GM18861 (cell line): ENCODE measurements around the gene IFNLR1.

Source experiments
- ATAC-seq: cut with Tn5 transposase; IDR thresholded peaks from one replicate; pipeline ENCODE4 v1.9.1; 2021; ENCODE audit not compliant: unreplicated experiment

Gene IFNLR1

DNA sequence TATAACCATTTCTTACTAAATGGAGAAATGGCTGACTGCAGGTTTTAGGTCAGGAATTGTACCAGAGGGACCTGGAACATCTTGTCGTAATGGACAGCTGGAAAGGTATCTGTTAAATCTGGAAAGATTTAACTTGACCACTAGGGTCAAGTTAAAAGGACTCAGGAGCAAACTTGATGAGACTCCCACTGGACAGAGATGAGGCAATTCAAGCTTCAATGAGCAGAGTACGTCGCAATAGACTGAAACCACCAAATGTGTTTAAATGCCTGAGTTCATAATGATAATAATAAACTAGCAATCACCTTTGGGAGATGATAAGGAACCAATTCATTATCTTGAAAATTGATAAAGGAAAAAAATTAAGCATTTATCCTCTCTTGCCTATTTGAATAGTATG, 8.7 kb downstream of the IFNLR1 start:
- ATAC-seq, result no peak

DNA sequence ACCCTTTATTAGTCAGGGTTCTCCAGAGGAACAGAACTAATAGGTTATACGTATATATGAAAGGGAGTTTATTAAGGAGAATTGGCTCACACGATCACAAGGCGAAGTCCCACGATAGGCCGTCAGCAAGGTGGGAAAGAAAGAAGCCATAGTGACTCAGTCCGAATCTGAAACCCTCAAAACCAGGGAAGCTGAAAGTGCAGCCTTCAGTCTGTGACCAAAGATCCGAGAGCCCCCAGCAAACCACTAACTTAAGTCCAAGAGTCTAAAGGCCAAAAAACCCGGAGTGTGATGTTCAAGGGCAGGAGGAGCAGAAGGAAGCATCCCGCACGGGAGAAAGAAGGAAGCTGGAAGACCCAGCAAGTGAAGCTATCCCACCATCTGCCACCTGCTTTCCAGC, 9.9 kb downstream of the IFNLR1 start:
- ATAC-seq, result no peak

DNA sequence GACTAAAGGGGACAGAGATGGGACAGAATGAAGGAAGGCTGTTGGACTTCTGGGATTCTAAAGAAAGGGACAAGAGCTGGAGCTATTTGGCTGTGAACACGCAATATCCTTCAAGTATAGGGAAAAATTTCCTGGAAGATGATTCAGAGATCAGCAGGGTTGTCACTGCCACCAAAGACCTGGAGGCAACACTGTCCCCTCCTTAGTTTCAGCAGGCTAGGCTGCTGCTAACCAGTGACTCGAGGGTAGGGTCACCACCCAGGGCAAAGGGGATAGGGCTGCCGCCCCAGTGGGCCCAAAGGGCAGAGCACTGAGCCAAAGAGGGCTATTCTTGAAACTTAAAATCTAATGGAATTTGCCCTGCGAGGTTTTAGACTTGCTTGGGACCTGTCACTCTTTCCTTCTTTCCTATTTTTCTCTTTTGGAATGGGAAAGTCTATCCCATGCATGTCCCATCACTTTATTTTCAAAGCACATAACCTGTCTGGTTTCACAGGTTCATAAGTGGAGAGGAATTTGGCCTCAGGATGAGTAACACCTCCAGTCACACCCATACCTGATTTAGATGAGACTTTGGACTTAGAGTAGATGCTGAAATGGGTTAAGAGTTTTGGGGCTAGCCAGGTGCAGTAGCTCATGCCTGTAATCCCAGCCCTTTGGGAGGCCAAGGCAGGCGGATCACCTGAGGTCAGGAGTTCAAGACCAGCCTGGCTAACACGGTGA, 11.9 kb downstream of the IFNLR1 start:
- ATAC-seq, result no peak

DNA sequence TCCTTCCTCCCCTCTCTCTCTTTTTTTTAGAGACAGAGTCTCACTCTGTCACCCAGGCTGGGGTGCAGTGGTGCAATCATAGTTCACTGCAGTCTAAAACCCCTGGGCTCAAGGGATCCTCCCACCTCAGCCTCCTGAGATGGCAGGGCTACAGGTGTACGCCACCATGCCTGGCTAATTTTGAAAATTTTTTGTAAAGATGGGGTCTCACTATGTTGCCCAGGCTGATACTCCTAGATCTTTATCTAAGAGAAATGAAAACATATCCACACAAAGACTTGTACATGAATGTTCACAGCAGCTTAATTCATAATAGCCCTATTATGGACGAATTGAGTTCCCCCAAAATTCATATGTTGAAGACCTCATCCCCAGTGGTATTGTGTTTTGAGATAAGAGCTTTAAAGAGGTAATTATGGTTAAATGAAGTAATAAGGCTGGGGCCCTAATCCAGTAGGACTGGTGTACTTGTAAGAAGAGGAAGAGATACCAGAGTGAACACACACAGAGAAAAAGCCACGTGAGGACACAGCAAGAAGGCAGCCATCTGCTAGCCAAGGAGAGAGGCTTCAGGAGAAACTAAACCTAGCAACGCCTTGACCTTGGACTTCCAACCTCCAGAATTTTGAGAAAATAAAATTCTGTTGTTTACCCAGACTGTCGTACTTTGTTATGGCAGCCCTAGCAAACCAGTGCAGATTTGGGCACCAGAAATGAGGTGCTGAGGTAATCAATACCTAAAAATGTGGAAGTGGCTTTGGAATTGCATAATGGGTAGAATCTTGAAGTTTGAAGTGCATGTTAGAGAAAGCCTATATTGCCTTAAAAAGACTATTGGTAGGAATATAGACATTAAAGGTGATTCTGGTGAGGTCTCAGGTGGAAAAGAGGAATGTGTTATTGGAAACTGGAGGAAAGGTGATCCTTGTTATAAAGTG, 13.2 kb downstream of the IFNLR1 start:
- ATAC-seq, result no peak

DNA sequence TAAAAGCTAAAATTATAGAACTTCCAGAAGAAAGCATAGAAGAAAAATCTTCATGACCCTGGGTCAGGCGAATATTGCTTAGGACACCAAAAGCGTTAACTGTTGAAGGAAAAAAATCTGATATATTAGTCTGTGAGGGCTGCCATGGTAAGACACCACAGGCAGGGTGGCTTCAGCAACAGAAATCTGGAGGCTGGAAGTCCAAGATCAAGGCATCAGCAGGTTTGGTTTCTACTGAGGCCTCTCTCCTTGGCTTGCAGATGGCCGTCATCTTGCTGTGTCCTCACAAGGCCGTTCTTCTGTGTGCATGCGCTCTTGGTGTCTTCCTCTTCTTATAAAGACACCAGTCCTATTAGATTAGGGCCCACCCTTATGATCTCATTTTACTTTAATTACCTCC, 14.5 kb downstream of the IFNLR1 start:
- ATAC-seq, result no peak

DNA sequence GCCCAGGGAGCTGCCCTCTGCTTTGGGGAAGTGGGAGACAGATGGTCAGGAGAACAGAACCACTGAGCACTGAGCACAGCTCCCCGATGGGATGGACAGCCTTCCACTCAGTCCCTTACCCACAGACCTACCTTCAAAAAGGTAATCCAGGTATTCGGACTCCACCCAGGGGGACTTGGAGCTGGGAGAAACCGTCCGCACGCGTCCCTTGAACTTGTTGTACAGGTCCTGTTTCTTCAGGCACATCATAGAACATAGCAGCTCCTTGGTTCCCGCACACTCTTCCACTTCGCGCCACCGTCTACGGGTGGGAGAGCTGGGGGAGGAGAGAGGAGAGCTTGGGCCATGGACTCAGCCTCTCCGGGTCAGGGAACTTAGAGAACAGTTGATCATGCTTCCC, 17.8 kb downstream of the IFNLR1 start:
- no peak for ATAC-seq

DNA sequence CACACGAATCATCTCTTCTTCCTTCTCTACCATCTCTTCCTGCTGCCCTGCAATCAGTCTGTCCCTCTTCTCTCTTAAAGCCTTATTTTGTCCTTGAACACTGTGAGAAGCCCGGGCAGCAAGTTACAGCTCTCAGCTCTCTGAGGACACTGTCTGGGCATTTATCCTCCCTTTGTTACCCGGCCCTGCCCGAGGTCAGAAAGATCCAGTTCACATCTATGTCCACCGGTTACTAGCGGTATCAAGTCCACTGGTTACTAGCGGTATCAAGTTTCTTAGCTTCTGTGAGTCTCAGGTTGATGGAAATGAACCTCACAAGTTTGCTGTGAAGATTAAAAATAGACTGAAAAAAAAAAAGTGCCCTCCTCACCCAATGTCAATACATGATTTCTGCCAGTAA, 18.8 kb downstream of the IFNLR1 start:
- no peak for ATAC-seq

DNA sequence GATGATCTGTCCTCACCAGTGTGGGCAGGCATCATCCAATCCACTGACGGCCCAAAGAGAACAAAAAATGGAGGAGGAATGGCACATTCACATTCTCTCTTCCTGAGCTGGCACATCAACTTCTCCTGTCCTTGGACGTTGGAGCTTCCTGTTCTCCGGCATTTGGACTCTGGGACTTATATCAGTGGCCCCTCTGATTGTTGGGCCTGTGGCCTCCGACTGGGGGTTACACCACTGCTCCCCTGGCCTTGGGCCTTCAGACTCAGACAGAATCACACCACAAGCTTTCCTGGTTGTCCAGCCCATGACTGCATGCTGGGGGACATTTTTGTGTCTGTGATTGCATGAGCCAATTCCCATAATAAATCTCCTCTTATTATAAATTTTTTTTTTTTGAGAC, 20.1 kb downstream of the IFNLR1 start:
- ATAC-seq, result no peak

DNA sequence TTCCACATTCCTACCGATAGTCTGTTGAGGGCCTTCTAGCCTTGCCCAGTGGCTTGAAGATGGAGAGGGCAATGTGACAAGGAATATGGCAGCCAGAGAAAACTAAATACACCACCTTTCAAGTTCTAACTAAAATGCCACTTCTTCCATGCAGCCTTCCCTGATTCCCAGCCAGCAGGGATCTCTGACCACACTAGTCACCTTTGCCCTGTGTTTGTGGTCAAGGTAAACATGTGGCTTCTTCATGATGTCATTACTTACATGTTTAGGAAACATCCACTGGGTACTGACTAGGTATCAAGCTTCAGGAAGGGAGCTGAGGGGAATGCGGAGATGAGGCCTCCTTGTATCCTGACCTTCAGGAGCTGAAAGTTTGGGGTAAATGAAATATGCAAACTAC, 21.6 kb downstream of the IFNLR1 start:
- no peak for ATAC-seq

DNA sequence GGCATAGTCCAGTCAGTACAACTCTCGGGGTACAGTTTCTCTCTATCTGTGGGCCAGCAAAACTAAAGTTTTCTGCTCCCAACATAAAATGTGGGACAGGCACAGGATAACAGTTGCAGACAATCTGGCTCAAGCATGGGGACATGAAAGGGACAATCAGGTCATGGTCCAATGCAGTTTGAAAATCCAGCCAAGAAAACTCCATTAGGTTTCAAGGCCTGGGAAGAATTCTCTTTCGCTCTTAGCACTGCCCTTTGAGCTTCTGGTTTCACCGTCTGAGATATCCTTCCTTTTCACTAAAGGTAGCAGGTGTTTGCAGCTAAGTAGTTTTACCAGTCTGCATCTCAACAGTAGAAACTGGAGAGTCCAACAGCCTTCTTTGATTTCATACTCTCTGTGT, 23.1 kb downstream of the IFNLR1 start:
- no peak for ATAC-seq

DNA sequence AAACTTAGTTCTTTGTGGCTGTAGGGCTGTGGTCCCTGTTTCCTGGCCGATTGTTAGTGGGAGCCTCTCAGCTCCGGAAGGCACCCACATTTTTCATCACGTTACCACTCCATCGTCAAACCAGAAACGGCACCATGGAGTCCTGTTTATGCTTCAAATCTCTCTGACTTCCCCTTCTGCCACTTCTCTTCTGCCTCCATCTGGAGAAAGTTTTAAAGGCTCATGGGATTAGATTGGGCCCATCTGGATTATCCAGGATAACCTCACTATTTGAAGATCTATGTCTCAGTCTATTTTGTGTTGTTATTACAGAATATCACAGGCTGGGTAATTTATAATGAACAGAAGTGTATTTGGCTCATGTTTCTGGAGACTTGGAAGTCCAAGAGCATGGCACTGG, 24.9 kb downstream of the IFNLR1 start:
- no peak for ATAC-seq

DNA sequence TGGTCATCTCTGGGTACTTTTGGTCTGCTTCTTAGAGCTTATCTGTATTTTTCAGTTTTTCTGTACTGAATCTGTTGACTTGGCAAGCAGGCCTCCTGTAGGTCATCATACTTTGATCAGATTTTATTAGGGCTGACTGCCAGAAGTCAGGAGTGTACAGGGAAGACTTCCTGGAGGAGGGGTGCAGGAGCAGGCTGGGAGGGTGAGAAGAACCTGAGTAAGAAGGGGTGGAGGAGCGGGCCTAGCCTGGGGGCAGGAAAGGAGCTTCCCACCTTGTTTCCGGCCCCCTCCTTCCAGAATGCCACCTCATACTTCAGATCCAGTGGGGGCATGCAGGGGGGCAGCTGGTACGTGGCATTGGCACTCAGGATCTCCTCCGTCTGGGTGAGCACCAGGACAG, 25.8 kb downstream of the IFNLR1 start:
- ATAC-seq, result no peak

DNA sequence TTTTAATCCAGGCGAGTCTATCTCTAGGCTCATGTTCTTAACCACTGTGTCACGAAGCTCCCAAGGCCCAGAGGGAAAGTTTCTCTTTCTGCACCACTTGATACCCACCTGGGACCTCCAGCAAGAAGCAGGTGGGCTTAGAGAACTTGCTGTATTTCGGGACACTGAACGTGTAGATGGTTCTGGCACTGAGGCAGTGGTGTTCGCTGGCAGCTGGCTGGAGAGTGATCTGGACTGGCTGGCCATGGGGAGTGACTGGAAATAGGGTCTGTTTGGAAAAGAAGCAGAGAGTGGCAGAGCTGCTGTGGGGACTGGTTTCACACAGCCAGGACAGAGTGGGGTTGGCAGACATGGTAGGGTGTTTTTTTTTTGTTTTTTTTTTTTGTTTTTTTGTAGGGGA, 27.7 kb downstream of the IFNLR1 start:
- ATAC-seq, result no peak

DNA sequence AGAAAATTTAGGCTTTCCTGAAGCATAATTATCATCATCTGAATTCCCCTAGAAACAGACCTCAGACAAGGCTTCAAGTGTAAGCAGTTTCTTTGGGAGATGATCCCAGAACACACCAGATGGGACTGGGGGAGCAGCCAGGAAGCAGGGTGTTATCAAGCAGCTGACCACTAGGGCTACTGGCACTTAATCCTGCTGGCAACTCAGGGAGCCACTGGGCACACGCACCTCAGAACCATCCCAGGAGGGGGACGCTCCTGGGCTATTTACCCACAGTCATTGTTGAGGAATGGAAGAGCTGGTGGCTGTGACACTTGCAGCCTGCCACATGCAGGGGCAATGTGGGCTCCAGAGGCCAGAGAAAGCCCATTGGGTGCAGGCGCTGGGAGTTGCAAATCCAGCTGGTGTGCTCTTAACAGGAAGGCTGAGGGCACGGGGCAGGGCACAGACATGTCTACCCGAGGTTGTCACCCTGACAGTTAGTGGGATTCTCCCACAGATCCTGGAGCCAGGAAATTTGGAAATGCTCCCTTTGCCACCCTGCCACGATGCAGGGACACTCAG, 29.1 kb downstream of the IFNLR1 start:
- ATAC-seq, result no peak

DNA sequence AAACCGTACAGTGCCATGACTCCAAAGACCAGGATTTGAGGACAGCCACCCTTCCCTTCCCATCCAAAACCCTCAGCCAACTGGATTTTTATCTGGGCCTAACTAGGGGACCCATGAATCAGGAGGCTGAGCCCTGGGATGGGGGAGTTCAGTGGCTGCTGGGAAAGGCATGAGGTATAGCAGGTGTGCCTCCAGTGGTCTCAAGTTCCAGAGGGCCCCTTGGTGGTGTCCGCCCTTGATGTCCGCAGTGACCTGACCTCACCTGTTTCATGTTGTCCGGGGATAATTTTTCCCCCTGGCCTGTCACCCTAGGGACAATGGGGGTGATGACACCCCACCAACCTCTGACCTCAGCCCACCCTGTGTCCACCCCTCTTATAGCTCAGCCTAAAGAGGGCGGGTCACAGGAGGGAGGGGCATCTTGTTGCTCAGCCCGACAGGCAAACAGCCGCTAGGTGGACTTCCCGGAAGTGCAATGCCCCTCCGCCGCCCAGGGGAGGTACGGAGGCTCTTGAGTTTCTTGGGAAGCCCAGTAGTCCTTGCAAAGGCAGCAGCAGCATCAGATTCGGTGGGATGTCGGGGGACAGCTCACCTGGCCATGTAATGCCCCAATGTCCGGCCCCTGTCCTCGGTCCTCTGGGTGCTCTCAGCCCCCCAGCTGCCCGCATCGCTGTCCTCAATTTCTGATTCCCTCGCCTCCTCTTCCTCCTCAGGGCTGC, 30.4 kb downstream of the IFNLR1 start:
- ATAC-seq, result no peak

DNA sequence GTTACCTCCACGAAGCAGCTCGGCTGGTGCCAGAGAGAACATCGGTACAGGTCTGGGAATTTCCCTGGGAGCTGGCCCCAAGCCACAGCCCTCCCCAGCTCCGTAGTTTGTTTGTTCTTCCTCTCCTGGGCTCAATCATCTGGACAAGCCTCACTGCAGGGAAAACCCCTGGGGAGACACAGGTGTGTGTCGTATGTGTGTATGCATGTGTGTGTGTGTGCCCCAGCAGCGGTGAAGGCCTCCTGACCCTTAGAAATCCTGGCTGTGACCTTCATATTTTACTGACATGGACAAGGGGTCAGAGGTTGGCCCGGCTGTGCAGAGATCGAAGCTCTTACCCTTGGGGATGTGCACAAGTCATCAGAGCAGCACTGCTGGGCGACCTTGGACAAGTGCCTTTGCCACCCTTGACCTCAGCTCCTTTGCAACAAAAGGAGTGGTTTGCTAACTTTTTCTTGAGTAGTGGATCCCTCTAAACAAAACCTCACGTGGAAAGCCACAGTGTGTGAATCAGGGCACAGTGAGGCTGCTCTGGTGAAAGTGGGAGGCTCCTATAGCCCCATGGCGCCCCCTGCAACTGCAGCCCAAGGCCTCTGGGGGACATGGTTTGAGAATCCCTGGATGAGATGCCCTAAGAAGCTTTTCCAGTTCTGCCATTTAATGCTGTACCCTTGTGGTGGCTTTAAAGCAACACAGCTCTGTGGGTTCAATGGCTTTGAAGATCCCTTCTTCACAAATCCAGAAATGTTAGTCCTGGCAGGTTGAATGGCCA, 31.9 kb downstream of the IFNLR1 start:
- ATAC-seq, result no peak

DNA sequence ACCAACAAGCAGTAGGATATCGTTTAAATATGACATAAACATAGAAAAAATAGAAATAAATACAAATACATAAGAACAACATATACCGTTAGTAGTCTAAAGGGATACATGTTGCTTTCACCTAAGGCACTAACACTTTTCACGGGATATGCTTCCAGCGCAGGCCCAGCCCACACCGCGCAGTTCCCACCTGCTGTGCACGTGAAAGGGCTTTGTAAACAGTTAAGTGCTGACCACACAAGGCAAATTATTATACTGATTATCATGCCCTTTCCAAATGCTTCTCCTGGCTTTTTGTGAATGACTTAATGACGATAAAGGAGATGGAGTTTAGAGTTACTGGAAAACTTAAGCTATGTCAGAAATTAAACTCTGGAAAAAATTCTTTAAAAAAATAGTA, 32.9 kb downstream of the IFNLR1 start:
- no peak for ATAC-seq

DNA sequence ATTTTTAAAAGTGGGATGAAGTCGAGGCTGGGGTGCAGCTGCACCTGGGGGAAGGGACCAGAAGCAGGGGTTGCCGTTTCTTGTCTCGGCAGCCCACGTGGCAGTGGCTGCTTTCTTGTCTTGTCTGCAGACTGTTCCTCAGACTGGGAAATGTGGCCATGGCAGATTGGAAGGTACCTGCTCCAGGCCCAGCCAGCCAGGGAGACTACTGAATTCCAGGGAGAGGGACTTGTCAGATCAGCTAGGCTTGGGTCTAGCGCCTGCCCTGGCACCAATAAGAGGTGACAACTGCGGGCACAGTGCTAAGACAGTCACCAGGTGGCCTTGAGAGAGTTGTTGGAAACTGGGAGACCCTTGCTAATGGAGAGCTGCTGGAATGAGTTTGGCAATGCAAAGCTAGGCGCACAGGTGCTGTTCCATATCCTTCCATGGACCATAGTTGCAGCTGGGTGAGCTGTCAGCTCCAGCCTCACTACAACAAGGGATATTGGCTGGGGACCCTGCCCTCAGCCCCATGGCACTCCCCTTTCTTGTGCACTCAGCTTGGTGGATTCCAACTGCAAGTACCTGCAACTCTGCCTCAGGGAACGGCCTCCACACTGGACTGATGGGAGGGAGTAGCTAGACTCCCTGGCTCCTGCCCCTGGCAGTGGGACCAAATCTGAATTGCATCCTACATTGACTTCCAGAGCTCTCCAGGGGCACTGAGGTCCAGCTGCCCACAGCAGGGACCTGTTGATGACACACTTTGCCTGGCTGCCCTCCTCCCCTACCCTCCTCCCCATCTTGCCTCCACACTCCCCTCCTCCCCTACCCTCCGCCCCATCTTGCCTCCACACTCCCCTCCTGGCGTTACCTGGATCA, 34.2 kb downstream of the IFNLR1 start:
- ATAC-seq, result no peak

DNA sequence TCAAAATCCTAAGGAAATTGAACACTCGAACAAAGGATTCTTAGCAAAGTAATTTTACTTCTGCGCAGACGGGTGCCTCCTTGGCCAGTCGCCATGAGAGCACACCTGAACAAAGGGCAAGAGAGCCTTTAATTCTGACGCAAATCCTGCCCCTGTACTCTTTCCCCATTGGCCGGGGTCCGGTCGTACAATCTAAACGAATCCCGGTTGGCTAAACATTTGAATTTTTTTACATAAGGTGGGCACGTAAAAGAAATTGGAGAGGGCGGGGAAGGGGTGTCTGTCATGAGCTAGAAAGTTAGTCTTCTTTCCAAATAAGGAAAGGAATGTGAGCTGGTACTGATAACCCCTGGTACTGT, 35.9 kb downstream of the IFNLR1 start:
- no peak for ATAC-seq
